ENCODE data around the gene ASIC2. TPM values are rescaled to one million over a fixed set of nuclear protein-coding genes. Genes with fewer than 3 reads are reported as not detected.

ASIC2 gene
- total RNA-seq, 1 donor from 2014 or later: 0.23 TPM

- TF ChIP-seq, protein P1, sequence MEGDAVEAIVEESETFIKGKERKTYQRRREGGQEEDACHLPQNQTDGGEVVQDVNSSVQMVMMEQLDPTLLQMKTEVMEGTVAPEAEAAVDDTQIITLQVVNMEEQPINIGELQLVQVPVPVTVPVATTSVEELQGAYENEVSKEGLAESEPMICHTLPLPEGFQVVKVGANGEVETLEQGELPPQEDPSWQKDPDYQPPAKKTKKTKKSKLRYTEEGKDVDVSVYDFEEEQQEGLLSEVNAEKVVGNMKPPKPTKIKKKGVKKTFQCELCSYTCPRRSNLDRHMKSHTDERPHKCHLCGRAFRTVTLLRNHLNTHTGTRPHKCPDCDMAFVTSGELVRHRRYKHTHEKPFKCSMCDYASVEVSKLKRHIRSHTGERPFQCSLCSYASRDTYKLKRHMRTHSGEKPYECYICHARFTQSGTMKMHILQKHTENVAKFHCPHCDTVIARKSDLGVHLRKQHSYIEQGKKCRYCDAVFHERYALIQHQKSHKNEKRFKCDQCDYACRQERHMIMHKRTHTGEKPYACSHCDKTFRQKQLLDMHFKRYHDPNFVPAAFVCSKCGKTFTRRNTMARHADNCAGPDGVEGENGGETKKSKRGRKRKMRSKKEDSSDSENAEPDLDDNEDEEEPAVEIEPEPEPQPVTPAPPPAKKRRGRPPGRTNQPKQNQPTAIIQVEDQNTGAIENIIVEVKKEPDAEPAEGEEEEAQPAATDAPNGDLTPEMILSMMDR (conservative IDR thresholded peaks at IDR 0.05; ENCODE audit: low read depth, low read length): no peak
- H3K4me3 ChIP-seq (ENCODE audit: low read depth, low read length): no peak overlapping the region
- no peak for DNase-seq (ENCODE audit: low read depth)
Measured at GRCh38 chr17:33240362-33240761, 52.7 kb downstream of the ASIC2 start.

DNA sequence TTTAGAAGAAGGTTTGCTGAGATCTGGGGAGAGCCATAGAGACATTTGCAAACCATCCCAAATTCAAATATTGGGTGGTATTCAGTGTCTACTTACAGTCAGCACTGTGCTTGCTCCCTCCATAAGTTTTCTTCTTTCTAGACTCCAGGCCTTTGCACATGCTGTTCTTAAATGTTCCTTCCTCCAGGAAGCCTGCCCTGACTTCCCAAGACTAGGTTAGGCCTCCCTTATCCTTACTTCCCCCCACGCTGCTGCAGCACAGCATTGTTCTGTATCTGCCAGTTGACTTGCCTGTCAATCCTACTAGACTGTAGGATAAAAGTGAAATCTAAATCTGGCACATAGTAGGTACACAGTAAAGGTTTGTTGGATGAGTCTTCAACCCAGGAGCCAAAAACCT lies 53.4 kb downstream of the ASIC2 start:
- no peak overlapping the region for H3K4me3 ChIP-seq (ENCODE audit: low read depth, low read length)
- DNase-seq (ENCODE audit: low read depth): no peak
- TF ChIP-seq, protein P1 (conservative IDR thresholded peaks at IDR 0.05; ENCODE audit: low read depth, low read length): no peak

DNA sequence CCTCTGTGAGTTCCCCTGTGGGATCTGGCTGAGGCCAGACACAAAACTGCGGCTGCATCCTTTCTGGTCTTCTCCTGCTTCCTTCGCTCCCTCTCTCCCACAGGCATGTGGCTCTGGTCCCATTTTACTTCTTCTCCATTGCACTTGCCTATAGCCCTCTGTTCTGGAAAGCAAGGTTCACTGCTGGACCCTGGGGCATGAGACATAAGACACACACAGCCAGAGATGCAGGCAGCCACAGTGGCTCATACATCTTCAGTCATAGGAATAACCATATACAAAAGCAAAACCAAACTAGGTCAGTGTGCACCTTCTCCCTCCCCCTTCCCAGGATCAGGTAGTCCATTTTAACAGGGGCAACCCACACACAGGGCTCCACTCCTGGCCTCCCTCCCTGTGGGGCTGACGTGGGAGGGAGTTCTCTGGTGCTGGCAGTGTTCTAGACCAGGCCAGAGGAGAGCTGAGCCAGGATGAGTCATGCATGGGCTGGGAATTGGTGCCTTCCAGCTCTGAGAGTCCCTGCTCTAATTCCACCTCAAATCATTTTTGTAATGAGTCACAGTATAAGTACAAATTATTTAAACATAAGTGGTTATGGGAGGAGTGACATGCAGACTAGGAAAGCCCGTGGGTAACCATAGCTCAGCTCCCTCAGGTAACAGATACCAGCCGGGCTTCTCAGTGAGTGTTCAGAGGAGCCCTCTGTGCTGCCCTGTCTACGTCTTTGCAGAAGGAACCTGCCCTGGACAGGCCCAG lies 58.0 kb downstream of the ASIC2 start:
- TF ChIP-seq, protein P1 (conservative IDR thresholded peaks at IDR 0.05; ENCODE audit: low read depth, low read length): no peak
- no peak overlapping the region for H3K4me3 ChIP-seq (ENCODE audit: low read depth, low read length)
- DNase-seq (ENCODE audit: low read depth): peak; percentile 40

DNA sequence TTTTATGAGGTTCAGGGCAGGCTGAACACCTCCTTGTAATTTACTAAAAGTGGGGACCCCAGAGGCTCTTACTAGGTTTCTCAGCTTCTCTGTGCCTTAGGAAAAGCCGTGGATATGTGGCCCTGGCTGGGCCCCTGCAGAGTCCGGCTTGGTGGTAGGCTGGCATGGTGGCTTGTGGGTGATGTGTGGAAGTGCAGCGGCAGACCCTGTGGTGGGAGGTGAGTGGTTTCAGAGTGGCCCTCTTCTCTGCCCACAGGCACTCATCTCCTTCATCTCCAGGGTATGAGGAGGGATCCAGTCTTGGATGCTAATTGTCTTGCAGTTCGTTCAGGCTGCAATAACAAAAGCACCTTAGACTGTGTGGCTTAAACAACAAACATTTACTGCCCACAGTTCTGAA lies 58.9 kb downstream of the ASIC2 start:
- H3K4me3 ChIP-seq (ENCODE audit: low read depth, low read length): no peak overlapping the region
- TF ChIP-seq, protein P1 (conservative IDR thresholded peaks at IDR 0.05; ENCODE audit: low read depth, low read length): no peak
- no peak for DNase-seq (ENCODE audit: low read depth)

GRCh38 chr17:33233811-33234177 lies 59.3 kb downstream of the ASIC2 start:
- no peak overlapping the region for H3K4me3 ChIP-seq (ENCODE audit: low read depth, low read length)
- TF ChIP-seq, protein P1 (conservative IDR thresholded peaks at IDR 0.05; ENCODE audit: low read depth, low read length): no peak
- no peak for DNase-seq (ENCODE audit: low read depth)

GRCh38 chr17:33229499-33229898 lies 63.6 kb downstream of the ASIC2 start:
- TF ChIP-seq, protein P1 (conservative IDR thresholded peaks at IDR 0.05; ENCODE audit: low read depth, low read length): no peak

GRCh38 chr17:33229028-33229427 lies 64.1 kb downstream of the ASIC2 start:
- TF ChIP-seq, protein P1 (conservative IDR thresholded peaks at IDR 0.05; ENCODE audit: low read depth, low read length): no peak
- no peak for DNase-seq (ENCODE audit: low read depth)

More at GRCh38 chr17:33229499-33229898, 63.6 kb downstream of the ASIC2 start:
- no peak for DNase-seq (ENCODE audit: low read depth)
- no peak overlapping the region for H3K4me3 ChIP-seq (ENCODE audit: low read depth, low read length)

More at GRCh38 chr17:33229028-33229427, 64.1 kb downstream of the ASIC2 start:
- no peak overlapping the region for H3K4me3 ChIP-seq (ENCODE audit: low read depth, low read length)
